ENCODE measurements around the gene UBE2B. TPM values are rescaled to one million over a fixed set of nuclear protein-coding genes. Genes with fewer than 3 reads are reported as not detected.

Gene UBE2B
- total RNA-seq, 2 donors from 2014 or later, result 27.4 to 57.7 TPM

- Histone ChIP-seq H3K27me3 (replicated peaks; ENCODE audit: insufficient read depth) (no peaks in the 10 kb centered on the region), H3K36me3 (no peaks in the 10 kb centered on the region), H3K27ac (peak overlapping the region; percentile 66 to 67), H3K4me1 (replicated peaks) (peaks cover 11% of the 10 kb centered on the region), H3K9me3 (no peaks in the 10 kb centered on the region), H3K4me3 (peak overlapping the region; percentile 65 to 81)
- WGBS, result 7% methylated on average over 9 of the region's 9 CpGs
- intact Hi-C loops (cut with DNase I), result loop anchor here (1.0 to 10.0 kb wide), 3 partner anchors 54 to 166 kb away; no protein-coding TSS in a partner anchor
- TF ChIP-seq CTCF (IDR thresholded peaks at IDR 0.05) (no peak), POLR2AphosphoS5 (IDR thresholded peaks at IDR 0.05) (no peak), POLR2A (IDR thresholded peaks at IDR 0.05) (no peak)
- DNase-seq (ENCODE audit: low spot score), result no peak
These were observed 39.8 kb downstream of the UBE2B start for GRCh38 chr5:134411228-134411545.

GRCh38 chr5:134411546-134412266 is 40.3 kb downstream of the UBE2B start, which contains the start of gene CDKN2AIPNL:
CDKN2AIPNL (minus strand) TSS chr5:134411881; CDS start chr5:134411854, 27 bp downstream.
- intact Hi-C loops (cut with DNase I), result loop anchor here (1.0 to 10.0 kb wide), 4 partner anchors 27 to 166 kb away; no protein-coding TSS in a partner anchor
- Histone ChIP-seq H3K27me3 (replicated peaks; ENCODE audit: insufficient read depth) (no peaks in the 10 kb centered on the region), H3K27ac (peak within 1 kb of the TSS; percentile 66 to 67), H3K9me3 (no peaks in the 10 kb centered on the region), H3K4me3 (peak within 1 kb of the TSS; percentile 65 to 81), H3K36me3 (no peaks in the 10 kb centered on the region), H3K4me1 (replicated peaks) (peaks cover 11% of the 10 kb centered on the region)
- peak; percentile 90 for DNase-seq (ENCODE audit: low spot score)
- TF ChIP-seq CTCF (IDR thresholded peaks at IDR 0.05) (peak; percentile 44 to 94 (median 91)), POLR2AphosphoS5 (IDR thresholded peaks at IDR 0.05) (peak; percentile 96), POLR2A (IDR thresholded peaks at IDR 0.05) (peak; percentile 64)
- under 1% methylated on average over 60 of the region's 61 CpGs for WGBS

GRCh38 chr5:134413046-134413445 is 41.7 kb downstream of the UBE2B start:
- no peaks in the 10 kb centered on the region for H3K9me3 ChIP-seq
- WGBS, result 80% methylated on average over 2 of the region's 2 CpGs
- no peak for DNase-seq (ENCODE audit: low spot score)
- no peaks in the 10 kb centered on the region for H3K27me3 ChIP-seq (replicated peaks; ENCODE audit: insufficient read depth)
- peaks cover 11% of the 10 kb centered on the region for H3K4me1 ChIP-seq (replicated peaks)
- no peak overlapping the region for H3K27ac ChIP-seq
- no peak for TF ChIP-seq POLR2AphosphoS5 (IDR thresholded peaks at IDR 0.05)
- no peak overlapping the region for H3K4me3 ChIP-seq
- H3K36me3 ChIP-seq, result no peaks in the 10 kb centered on the region
- intact Hi-C loops (cut with DNase I), result loop anchor here (2.0 to 10.0 kb wide), 3 partner anchors 26 to 164 kb away; no protein-coding TSS in a partner anchor

- no peak overlapping the region for H3K27ac ChIP-seq
- DNase-seq (ENCODE audit: low spot score), result no peak
- TF ChIP-seq POLR2AphosphoS5 (IDR thresholded peaks at IDR 0.05) (no peak), CTCF (IDR thresholded peaks at IDR 0.05) (no peak), POLR2A (IDR thresholded peaks at IDR 0.05) (no peak)
- no peaks in the 10 kb centered on the region for H3K36me3 ChIP-seq
- H3K4me3 ChIP-seq, result no peak overlapping the region
- no peaks in the 10 kb centered on the region for H3K9me3 ChIP-seq
- no peaks in the 10 kb centered on the region for H3K27me3 ChIP-seq (replicated peaks; ENCODE audit: insufficient read depth)
- no peaks in the 10 kb centered on the region for H3K4me1 ChIP-seq (replicated peaks)
- intact Hi-C loops (cut with DNase I), result loop anchor here (10.0 kb wide), 1 partner anchor 47 kb away; no protein-coding TSS in a partner anchor
These were observed 46.3 kb downstream of the UBE2B start for GRCh38 chr5:134417707-134418106.

GRCh38 chr5:134418958-134419357 is 47.6 kb downstream of the UBE2B start:
- 94% methylated on average over 3 of the region's 3 CpGs for WGBS
- DNase-seq (ENCODE audit: low spot score), result no peak
- Histone ChIP-seq H3K4me3 (no peak overlapping the region), H3K9me3 (no peaks in the 10 kb centered on the region), H3K27me3 (replicated peaks; ENCODE audit: insufficient read depth) (no peaks in the 10 kb centered on the region), H3K27ac (no peak overlapping the region), H3K4me1 (replicated peaks) (no peaks in the 10 kb centered on the region), H3K36me3 (no peaks in the 10 kb centered on the region)
- TF ChIP-seq CTCF (IDR thresholded peaks at IDR 0.05) (no peak), POLR2A (IDR thresholded peaks at IDR 0.05) (no peak), POLR2AphosphoS5 (IDR thresholded peaks at IDR 0.05) (no peak)
- intact Hi-C loops (cut with DNase I), result loop anchor here (10.0 kb wide), 1 partner anchor 46 kb away; no protein-coding TSS in a partner anchor
